ENCODE measurements around the gene MARCHF3. TPM values are rescaled to one million over a fixed set of nuclear protein-coding genes. Genes with fewer than 3 reads are reported as not detected.
A peak's percentile ranks its signal among the peaks of the same experiment; 100 is the strongest.

The MARCHF3 gene
- total and polyA plus RNA-seq, 10 of the 15 experiments (the other 5 are each of a cell fraction or from before 2014, with no cell fraction given): 3.6 to 24.1 (median 11.3) TPM

DNA sequence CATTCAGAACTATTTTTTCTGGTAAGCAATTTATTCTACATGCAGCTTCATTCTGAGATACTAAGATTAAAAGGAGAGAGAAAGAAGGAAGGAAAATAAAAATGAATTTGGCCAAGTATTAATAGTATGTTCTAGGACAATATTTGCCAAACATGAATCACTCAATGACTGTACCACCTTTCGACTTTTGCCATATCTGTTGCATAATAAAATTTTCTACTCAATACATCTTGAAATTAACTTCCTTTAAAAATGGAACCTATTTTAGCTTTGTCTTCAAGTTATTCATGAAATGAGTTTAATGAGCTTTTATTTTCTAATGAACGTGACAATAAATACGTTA, 111.8 kb downstream of the MARCHF3 start:
- CTCF ChIA-PET: no interaction called here
- RAD21 ChIA-PET (ENCODE audit: unreplicated experiment): no interaction called here

GRCh38 chr5:126917918-126918614, 112.3 kb downstream of the MARCHF3 start:
- ChIA-PET RAD21 (ENCODE audit: unreplicated experiment) (no interaction called here), CTCF (no interaction called here), SMC1A (ENCODE audit: uncharacterized antibody, unreplicated experiment) (no interaction called here), POLR2A (no interaction called here)
- H3K9ac ChIP-seq (ENCODE audit: control insufficient read depth, insufficient read depth, low read length): no peak overlapping the region
- H4K20me1 ChIP-seq (ENCODE audit: control insufficient read depth, insufficient read depth): no peaks in the 10 kb centered on the region; the same call in 1 of the 2 replicates
- no peaks in the 10 kb centered on the region for H3K79me2 ChIP-seq (ENCODE audit: control insufficient read depth, insufficient read depth, low read length)
- in situ Hi-C loops (cut with MboI): no loop called here
- no peak for ATAC-seq
- H3K27ac ChIP-seq (ENCODE audit: control insufficient read depth, insufficient read depth): no peak overlapping the region
- no peak for FAIRE-seq
- 74% methylated on average over 9 of the region's 9 CpGs for WGBS (ENCODE audit: insufficient coverage, insufficient replicate concordance, low lambda C conversion rate, missing lambda C conversion rate)
- TF ChIP-seq TCF7 (IDR thresholded peaks at IDR 0.05; ENCODE audit: borderline replicate concordance): no peak
- TF ChIP-seq BMI1 (IDR thresholded peaks at IDR 0.05; ENCODE audit: borderline replicate concordance): peak; percentile 55; the same call in 1 of the 2 replicates
- H3K4me2 ChIP-seq (ENCODE audit: control insufficient read depth, insufficient read depth): no peak overlapping the region
- no peak overlapping the region for H2AFZ ChIP-seq (ENCODE audit: control insufficient read depth, low read depth, low read length)
- no TSS peak for BruUV-seq (replicated peaks)
- no peaks in the 10 kb centered on the region for H3K9me3 ChIP-seq (replicated peaks; ENCODE audit: control insufficient read depth, insufficient read depth, low read length)
- H3K4me3 ChIP-seq: no peak overlapping the region
- no peak for DNase-seq (ENCODE audit: low read depth, low spot score)
- H3K27me3 ChIP-seq (replicated peaks in 1 of 2; ENCODE audit: control insufficient read depth in 2 of 2, insufficient read depth in 2 of 2, low read length in 1 of 2): no peaks in the 10 kb centered on the region
- no peaks in the 10 kb centered on the region for H3K4me1 ChIP-seq (ENCODE audit: control insufficient read depth, insufficient read depth, low read length)
- intact Hi-C loops (cut with micrococcal nuclease; ENCODE audit: unreplicated experiment): no loop called here
- H3K36me3 ChIP-seq (ENCODE audit: control insufficient read depth in 2 of 2, insufficient read depth in 2 of 2, low read length in 1 of 2): peaks cover 0 to 9% of the 10 kb centered on the region in 2 experiments; a peak in 2 of 4 replicates

More for the DNA sequence above, 111.8 kb downstream of the MARCHF3 start:
- no peaks in the 10 kb centered on the region for H3K27me3 ChIP-seq (replicated peaks in 1 of 2; ENCODE audit: control insufficient read depth in 2 of 2, insufficient read depth in 2 of 2, low read length in 1 of 2)
- H3K27ac ChIP-seq (ENCODE audit: control insufficient read depth, insufficient read depth): no peak overlapping the region
- DNase-seq (ENCODE audit: low read depth, low spot score): no peak
- H3K36me3 ChIP-seq (ENCODE audit: control insufficient read depth in 2 of 2, insufficient read depth in 2 of 2, low read length in 1 of 2): peaks cover 0 to 9% of the 10 kb centered on the region in 2 experiments; a peak in 2 of 4 replicates
- no peaks in the 10 kb centered on the region; the same call in 1 of the 2 replicates for H4K20me1 ChIP-seq (ENCODE audit: control insufficient read depth, insufficient read depth)
- no peak for ATAC-seq
- in situ Hi-C loops (cut with MboI) (no loop called here), intact Hi-C loops (cut with micrococcal nuclease; ENCODE audit: unreplicated experiment) (no loop called here)
- 96% methylated on average over 3 of the region's 3 CpGs for WGBS (ENCODE audit: insufficient coverage, insufficient replicate concordance, low lambda C conversion rate, missing lambda C conversion rate)
- FAIRE-seq: no peak
- SMC1A ChIA-PET (ENCODE audit: uncharacterized antibody, unreplicated experiment): no interaction called here
- H3K9ac ChIP-seq (ENCODE audit: control insufficient read depth, insufficient read depth, low read length): no peak overlapping the region
- no peaks in the 10 kb centered on the region for H3K79me2 ChIP-seq (ENCODE audit: control insufficient read depth, insufficient read depth, low read length)
- H3K4me3 ChIP-seq: no peak overlapping the region
- POLR2A ChIA-PET: no interaction called here
- no peak overlapping the region for H3K4me2 ChIP-seq (ENCODE audit: control insufficient read depth, insufficient read depth)
- no peak overlapping the region for H2AFZ ChIP-seq (ENCODE audit: control insufficient read depth, low read depth, low read length)
- TF ChIP-seq SPI1 (IDR thresholded peaks at IDR 0.05; ENCODE audit: borderline replicate concordance, insufficient read depth, low read depth, low read length) (no peak), CBFB (IDR thresholded peaks at IDR 0.05; ENCODE audit: low read depth) (no peak), SMAD5 (IDR thresholded peaks at IDR 0.05; ENCODE audit: low read depth) (no peak)
- no TSS peak for BruUV-seq (replicated peaks)
- no peaks in the 10 kb centered on the region for H3K4me1 ChIP-seq (ENCODE audit: control insufficient read depth, insufficient read depth, low read length)
- H3K9me3 ChIP-seq (replicated peaks; ENCODE audit: control insufficient read depth, insufficient read depth, low read length): no peaks in the 10 kb centered on the region

Data from GM12878 (cell line).